Activated B cell treated with CpG ODN at 0.5 μM for 24 hours (primary cell): ENCODE results near the gene FCAMR. TPM values are rescaled to one million over a fixed set of nuclear protein-coding genes. Genes with fewer than 3 reads are reported as not detected.

Experiments used
- ATAC-seq: fragments of 200-7000 bp; cut with Tn5 transposase; one replicate; pipeline ENCODE4 v1.10.0; 2021; ENCODE audit warnings: low read depth, mild to moderate bottlenecking, moderate library complexity
- CTCF ChIA-PET: fragments of 350-600 bp; sonication (Branson Sonifier 250); formaldehyde crosslinking; loops from one replicate; lab custom pipeline; 2021; ENCODE audit warnings: antibody characterized with exemption; lab: Charles Lee
- POLR2A ChIA-PET: fragments of 350-600 bp; sonication (Branson Sonifier 250); formaldehyde crosslinking; loops from one replicate; lab custom pipeline; 2021; ENCODE audit warnings: antibody characterized with exemption; lab: Charles Lee
- DNase-seq: peaks from one replicate; pipeline ENCODE4 v3.0.0; 2022
- H3K27ac Mint-ChIP-seq: one replicate; pipeline ENCODE4 v1.8.0; 2020; ENCODE audit warnings: mixed read lengths
- H3K27me3 Mint-ChIP-seq: one replicate; pipeline ENCODE4 v1.8.0; 2021; ENCODE audit warnings: mixed read lengths
- H3K36me3 Mint-ChIP-seq: one replicate; pipeline ENCODE4 v1.8.0; 2021; ENCODE audit warnings: low read depth, mixed read lengths
- H3K4me1 Mint-ChIP-seq: one replicate; pipeline ENCODE4 v1.8.0; 2021; ENCODE audit warnings: mixed read lengths
- H3K4me3 Mint-ChIP-seq: one replicate; pipeline ENCODE4 v1.8.0; 2020; ENCODE audit warnings: mild to moderate bottlenecking, mixed read lengths
- H3K9me3 Mint-ChIP-seq: one replicate; pipeline ENCODE4 v1.8.0; 2020; ENCODE audit warnings: mixed read lengths
- intact Hi-C: fragments of 100-400 bp; cut with micrococcal nuclease; formaldehyde crosslinking; loops from one replicate; pipeline ENCODE4 v1.15.1; 2024
- total RNA-seq: library from RNA; stranded (reverse); gene quantifications from 2 replicates; pipeline ENCODE4 v1.2.3, GENCODE V29; 2022
- TF ChIP-seq, protein P1 (sequence below): fragments of 200-600 bp; IDR thresholded peaks from one replicate; pipeline ENCODE4 v1.8.0; 2022; ENCODE audit warnings: antibody characterized with exemption, mild to moderate bottlenecking

FCAMR gene
- total RNA-seq, 1 donor from 2014 or later = not detected

DNA sequence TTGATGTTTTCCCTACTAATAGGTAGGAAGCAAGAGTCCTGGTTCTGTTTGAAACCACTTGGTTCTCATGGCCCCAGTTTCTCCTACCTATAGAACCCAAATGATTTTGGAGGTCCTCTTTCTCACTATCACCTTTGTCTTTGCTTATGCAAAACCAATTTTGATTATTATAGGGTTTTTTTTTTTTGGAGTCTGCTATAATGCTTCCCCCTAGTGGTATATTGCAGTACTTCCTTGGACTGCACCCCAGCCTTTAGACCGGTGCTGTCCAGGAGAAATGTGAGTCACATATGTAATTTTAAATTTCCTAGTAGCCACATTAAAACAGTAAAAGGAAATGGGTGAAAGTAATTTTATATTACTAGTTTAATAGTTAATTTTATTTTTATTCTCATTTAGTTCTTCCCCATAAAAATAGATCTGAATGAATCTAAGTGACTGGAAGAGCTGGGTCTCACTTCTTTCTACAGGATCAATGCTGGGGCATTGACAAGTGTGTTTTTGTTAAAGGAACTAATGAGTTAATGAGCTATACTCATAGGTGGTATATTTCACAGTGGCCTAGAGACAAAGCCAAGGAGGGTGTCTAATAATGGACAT is 59.1 kb downstream of the FCAMR start:
- DNase-seq (no peak), ATAC-seq (peak; percentile 60)
- intact Hi-C loops = loop anchor here (1.0 to 5.0 kb wide), 5 partner anchors 46 to 299 kb away; partner anchors contain the start of genes EIF2D and IL20
- Mint-ChIP-seq H3K9me3 (no peaks in the 10 kb centered on the region), H3K4me1 (peaks cover 92% of the 10 kb centered on the region), H3K27ac (peak overlapping the region; percentile 33), H3K4me3 (peak overlapping the region; percentile 17), H3K27me3 (no peaks in the 10 kb centered on the region), H3K36me3 (peaks cover 87% of the 10 kb centered on the region)
- POLR2A ChIA-PET = interaction anchor here (0.7 to 12.0 kb wide), 3 partner anchors 11 to 411 kb away, joined by 4 to 267 read pairs (median 48); partner anchors contain the start of gene FCMR
- TF ChIP-seq, protein P1, sequence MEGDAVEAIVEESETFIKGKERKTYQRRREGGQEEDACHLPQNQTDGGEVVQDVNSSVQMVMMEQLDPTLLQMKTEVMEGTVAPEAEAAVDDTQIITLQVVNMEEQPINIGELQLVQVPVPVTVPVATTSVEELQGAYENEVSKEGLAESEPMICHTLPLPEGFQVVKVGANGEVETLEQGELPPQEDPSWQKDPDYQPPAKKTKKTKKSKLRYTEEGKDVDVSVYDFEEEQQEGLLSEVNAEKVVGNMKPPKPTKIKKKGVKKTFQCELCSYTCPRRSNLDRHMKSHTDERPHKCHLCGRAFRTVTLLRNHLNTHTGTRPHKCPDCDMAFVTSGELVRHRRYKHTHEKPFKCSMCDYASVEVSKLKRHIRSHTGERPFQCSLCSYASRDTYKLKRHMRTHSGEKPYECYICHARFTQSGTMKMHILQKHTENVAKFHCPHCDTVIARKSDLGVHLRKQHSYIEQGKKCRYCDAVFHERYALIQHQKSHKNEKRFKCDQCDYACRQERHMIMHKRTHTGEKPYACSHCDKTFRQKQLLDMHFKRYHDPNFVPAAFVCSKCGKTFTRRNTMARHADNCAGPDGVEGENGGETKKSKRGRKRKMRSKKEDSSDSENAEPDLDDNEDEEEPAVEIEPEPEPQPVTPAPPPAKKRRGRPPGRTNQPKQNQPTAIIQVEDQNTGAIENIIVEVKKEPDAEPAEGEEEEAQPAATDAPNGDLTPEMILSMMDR = peak; percentile 68
- CTCF ChIA-PET = interaction anchor here (0.6 to 9.7 kb wide), 28 partner anchors 8 to 366 kb away, joined by 3 to 383 read pairs (median 8); partner anchors contain the start of genes DYRK3, FCMR, IL20 and IL24

DNA sequence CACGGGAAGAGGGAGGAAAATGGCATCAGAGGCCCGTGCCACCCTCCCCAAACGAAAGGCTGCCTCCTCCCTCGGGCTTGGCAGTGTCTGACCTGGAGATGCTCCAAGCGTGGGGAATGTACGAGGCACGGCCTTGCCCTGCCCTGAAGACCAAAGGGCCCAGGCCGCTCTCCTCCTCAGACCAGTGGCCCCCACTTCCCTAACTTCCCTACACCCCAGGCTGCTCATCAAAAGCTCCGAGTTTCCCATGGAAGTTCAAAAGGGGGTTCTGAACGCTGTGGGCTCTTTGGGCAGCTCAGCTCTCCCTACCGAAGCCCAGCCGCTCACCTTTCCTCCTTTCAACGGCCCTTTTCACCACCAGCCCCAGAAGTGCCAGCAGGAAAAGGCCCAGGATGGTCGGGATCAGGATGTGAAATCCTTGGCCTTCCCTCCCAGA is 60.4 kb downstream of the FCAMR start:
- ChIA-PET CTCF (interaction anchor here (0.7 to 2.4 kb wide), 20 partner anchors 9 to 279 kb away, joined by 3 to 31 read pairs (median 8); partner anchors contain the start of genes DYRK3 and FCMR), POLR2A (interaction anchor here (1.1 to 5.8 kb wide), 10 partner anchors 8 to 183 kb away, joined by 3 to 51 read pairs (median 6); partner anchors contain the start of gene FCMR)
- Mint-ChIP-seq H3K27ac (peak overlapping the region; percentile 66), H3K36me3 (peaks cover 87% of the 10 kb centered on the region), H3K27me3 (no peaks in the 10 kb centered on the region), H3K9me3 (no peaks in the 10 kb centered on the region), H3K4me3 (peak overlapping the region; percentile 46), H3K4me1 (peaks cover 92% of the 10 kb centered on the region)
- intact Hi-C loops = loop anchor here (5.0 kb wide), 2 partner anchors 118 to 298 kb away; partner anchors contain the start of gene EIF2D
- no peak for ATAC-seq
- DNase-seq = no peak
- TF ChIP-seq, protein P1 = no peak

DNA sequence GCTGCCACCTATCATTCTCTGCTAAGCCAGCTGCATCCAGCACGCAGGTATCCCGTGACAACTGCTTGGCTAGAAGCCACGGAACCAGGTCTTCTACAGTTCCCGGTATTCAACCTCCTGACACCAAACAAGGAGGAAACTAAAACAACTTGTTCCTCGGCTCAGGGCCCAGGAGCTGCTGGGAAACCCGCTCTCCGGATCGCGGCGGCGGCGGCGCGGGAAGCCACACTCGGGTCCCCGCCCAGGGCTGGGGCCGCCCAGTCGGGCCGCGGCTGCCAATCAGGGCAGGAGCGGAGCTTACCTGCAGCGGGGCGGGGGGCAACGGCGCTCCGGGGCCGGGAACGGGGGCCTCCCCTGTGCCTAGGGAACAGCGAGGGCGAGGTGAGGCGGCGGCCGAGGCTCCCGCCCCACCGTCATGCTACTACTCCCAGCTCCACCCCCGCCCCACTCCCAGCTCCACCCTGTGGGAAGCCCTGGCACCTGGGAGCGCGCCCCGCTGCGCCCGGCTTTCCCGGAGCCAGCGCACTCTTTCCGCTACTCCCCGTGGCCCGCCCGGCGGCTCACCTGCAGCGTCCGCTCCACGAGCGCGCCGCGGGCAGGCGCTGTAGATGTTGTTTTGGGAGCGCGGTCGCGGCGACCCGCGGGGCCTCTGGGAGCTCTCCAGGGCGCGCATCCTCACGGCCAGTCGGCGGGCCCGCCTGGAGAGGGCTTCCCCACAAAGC is 60.9 kb downstream of the FCAMR start:
- Mint-ChIP-seq H3K27me3 (no peaks in the 10 kb centered on the region), H3K4me1 (peaks cover 92% of the 10 kb centered on the region), H3K36me3 (peaks cover 87% of the 10 kb centered on the region), H3K4me3 (peak overlapping the region; percentile 62), H3K27ac (peak overlapping the region; percentile 88), H3K9me3 (no peaks in the 10 kb centered on the region)
- TF ChIP-seq, protein P1 = no peak
- intact Hi-C loops = loop anchor here (5.0 kb wide), 1 partner anchor 117 kb away; no protein-coding TSS in a partner anchor
- ChIA-PET CTCF (interaction anchor here (0.7 to 2.4 kb wide), 23 partner anchors 10 to 302 kb away, joined by 3 to 31 read pairs (median 4); partner anchors contain the start of genes DYRK3, FCMR and IL20), POLR2A (interaction anchor here (0.7 to 5.8 kb wide), 13 partner anchors 9 to 251 kb away, joined by 3 to 51 read pairs (median 5); partner anchors contain the start of gene FCMR)
- ATAC-seq = peak; percentile 13
- no peak for DNase-seq

DNA sequence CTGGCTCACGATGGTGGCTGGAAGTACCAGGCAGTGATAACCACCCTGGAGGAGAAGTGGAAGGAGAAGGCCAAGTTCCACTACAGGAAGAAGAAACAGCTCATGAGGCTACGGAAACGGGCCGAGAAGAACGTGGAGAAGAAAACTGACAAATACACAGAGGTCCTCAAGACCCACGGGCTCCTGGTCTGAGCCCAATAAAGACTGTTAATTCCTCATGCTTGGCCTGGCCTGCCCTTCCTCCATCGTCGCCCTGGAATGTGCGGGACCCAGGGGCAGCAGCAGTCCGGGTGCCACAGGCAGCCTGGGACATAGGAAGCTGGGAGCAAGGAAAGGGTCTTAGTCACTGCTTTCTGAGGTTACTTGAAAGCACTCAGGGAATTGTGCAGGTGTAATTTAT is 62.2 kb downstream of the FCAMR start:
- TF ChIP-seq, protein P1 = no peak
- Mint-ChIP-seq H3K27me3 (no peaks in the 10 kb centered on the region), H3K4me1 (peaks cover 86% of the 10 kb centered on the region), H3K36me3 (peaks cover 87% of the 10 kb centered on the region), H3K9me3 (no peaks in the 10 kb centered on the region), H3K27ac (peak overlapping the region; percentile 70), H3K4me3 (no peak overlapping the region)
- POLR2A ChIA-PET = interaction anchor here (1.5 to 5.8 kb wide), 5 partner anchors 8 to 436 kb away, joined by 3 to 51 read pairs (median 16); partner anchors contain the start of gene FCMR
- DNase-seq (no peak), ATAC-seq (no peak)
- CTCF ChIA-PET = interaction anchor here (0.7 to 2.4 kb wide), 11 partner anchors 11 to 275 kb away, joined by 3 to 31 read pairs (median 10); partner anchors contain the start of genes DYRK3 and FCMR
- intact Hi-C loops = loop anchor here (5.0 kb wide), 1 partner anchor 116 kb away; no protein-coding TSS in a partner anchor

Other genes with a start within 250 kb of the FCAMR start
- not detected in 2 replicates for gene IL19, start 199.7 kb downstream of the FCAMR start, total RNA-seq
- 2.8 and 3.4 TPM in 2 replicates for gene IL10, start 198.0 kb downstream of the FCAMR start, total RNA-seq
- gene IL20, start 104.8 kb downstream of the FCAMR start, total RNA-seq = not detected in 2 replicates
- gene IL24, start 73.0 kb downstream of the FCAMR start, total RNA-seq = not detected in 2 replicates
- gene FCMR, start 48.5 kb downstream of the FCAMR start, total RNA-seq = 134 and 146 TPM in 2 replicates
- 0.49 and 1.00 TPM in 2 replicates for gene PIGR, start 24.0 kb downstream of the FCAMR start, total RNA-seq
- 0.09 TPM in 1 of 2 replicates, not detected in the other for gene C1orf116, start 62.3 kb upstream of the FCAMR start, total RNA-seq
- 9.1 and 10.8 TPM in 2 replicates for gene YOD1, start 80.7 kb upstream of the FCAMR start, total RNA-seq
- gene PFKFB2, start 82.8 kb upstream of the FCAMR start, total RNA-seq = 7.6 and 10.1 TPM in 2 replicates
- 0.17 and 0.47 TPM in 2 replicates for gene C4BPB, start 118.4 kb upstream of the FCAMR start, total RNA-seq
- gene C4BPA, start 133.8 kb upstream of the FCAMR start, total RNA-seq = not detected in 2 replicates